AG10803 (cell line): Measurements from ENCODE around the gene GAS2L3.
A peak's percentile ranks its signal among the peaks of the same experiment; 100 is the strongest.

ENCODE experiments used
- DNase-seq: peaks from one replicate; pipeline ENCODE4 v3.0.0; 2010; ENCODE audit warnings: low read depth
- H3K4me3 ChIP-seq: 2 replicates; pipeline ENCODE4 v1.5.1; 2011; ENCODE audit warnings: mild to moderate bottlenecking, low read length, control low read depth
- TF ChIP-seq, protein P1 (sequence below): conservative IDR thresholded peaks from 2 replicates; pipeline ENCODE4 v1.5.1; 2011; ENCODE audit warnings: mild to moderate bottlenecking, low read length, control low read depth, inconsistent platforms

Gene GAS2L3

DNA sequence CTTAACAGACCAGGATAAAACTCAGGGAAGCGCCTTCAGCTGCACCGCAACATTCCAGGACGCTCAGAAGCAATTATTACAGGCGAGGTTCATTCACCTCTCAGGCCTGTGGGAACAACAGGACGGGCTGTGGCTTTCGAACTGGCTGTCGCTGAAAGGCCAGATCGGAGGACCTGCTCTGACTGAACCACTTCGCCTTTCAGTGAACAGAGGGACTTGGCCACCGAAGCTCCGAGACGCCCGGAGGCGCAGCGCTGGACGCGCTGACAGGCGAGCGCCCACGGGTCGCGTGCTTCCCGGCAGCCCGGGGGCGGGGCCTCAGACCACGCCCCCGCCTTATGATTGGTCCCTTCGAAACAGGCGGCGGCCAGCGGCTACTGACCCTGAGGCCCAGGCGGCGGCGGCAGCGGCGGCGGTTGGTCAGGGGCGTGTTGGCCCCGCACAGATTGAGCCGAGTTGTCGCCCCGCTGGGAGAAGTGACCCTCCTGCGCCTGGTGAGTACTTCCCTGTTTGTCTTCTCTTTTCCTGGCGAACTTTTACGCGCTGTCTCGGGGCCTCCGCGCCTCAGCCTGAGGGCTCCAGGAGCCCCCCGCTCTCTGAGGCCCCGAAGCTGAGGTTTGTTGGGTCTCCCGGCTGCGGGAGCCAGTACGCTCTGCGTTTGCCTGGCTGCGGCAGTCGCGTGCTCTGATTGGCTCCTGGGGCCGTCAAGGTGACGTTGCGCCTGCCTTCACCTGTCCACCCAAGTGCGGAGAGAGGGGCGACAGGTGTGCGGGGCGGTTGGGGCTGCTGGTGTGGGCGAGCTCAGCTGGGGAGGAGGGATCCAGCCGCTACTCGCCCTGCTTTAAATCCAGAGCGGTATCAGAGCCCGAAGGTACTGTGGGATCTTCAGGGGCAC lies at the start of gene GAS2L3:
Gene GAS2L3 (plus strand): TSS at position 393 of the 895 bp plus-strand sequence. CDS start 21,221 bp downstream, outside the sequence.
- peak within 1 kb of the TSS; percentile 89 for H3K4me3 ChIP-seq
- DNase-seq = peak; percentile 74

DNA sequence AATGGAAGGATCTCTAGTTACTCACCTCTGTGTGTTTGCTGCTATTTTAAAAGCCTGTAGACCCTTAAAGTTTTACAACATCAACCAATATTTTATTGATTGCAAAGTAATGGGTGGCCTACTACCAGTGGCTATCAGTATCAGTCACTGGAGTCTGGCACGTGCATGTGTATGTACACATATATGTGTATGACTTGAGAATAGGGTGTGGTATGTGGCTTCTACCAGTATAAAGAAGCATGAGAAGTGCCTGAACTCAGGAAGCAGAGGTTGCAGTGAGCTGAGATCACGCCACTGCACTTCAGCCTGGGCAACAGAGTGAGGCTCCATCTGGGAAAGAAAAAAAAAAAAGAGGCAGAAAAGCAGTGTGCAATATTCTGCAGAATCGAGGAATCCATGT lies 45.5 kb upstream of the GAS2L3 start:
- TF ChIP-seq, protein P1, sequence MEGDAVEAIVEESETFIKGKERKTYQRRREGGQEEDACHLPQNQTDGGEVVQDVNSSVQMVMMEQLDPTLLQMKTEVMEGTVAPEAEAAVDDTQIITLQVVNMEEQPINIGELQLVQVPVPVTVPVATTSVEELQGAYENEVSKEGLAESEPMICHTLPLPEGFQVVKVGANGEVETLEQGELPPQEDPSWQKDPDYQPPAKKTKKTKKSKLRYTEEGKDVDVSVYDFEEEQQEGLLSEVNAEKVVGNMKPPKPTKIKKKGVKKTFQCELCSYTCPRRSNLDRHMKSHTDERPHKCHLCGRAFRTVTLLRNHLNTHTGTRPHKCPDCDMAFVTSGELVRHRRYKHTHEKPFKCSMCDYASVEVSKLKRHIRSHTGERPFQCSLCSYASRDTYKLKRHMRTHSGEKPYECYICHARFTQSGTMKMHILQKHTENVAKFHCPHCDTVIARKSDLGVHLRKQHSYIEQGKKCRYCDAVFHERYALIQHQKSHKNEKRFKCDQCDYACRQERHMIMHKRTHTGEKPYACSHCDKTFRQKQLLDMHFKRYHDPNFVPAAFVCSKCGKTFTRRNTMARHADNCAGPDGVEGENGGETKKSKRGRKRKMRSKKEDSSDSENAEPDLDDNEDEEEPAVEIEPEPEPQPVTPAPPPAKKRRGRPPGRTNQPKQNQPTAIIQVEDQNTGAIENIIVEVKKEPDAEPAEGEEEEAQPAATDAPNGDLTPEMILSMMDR = no peak
- H3K4me3 ChIP-seq = no peak overlapping the region
- DNase-seq = no peak

More for the DNA sequence above, at the start of gene GAS2L3:
- TF ChIP-seq, protein P1 = no peak

DNA sequence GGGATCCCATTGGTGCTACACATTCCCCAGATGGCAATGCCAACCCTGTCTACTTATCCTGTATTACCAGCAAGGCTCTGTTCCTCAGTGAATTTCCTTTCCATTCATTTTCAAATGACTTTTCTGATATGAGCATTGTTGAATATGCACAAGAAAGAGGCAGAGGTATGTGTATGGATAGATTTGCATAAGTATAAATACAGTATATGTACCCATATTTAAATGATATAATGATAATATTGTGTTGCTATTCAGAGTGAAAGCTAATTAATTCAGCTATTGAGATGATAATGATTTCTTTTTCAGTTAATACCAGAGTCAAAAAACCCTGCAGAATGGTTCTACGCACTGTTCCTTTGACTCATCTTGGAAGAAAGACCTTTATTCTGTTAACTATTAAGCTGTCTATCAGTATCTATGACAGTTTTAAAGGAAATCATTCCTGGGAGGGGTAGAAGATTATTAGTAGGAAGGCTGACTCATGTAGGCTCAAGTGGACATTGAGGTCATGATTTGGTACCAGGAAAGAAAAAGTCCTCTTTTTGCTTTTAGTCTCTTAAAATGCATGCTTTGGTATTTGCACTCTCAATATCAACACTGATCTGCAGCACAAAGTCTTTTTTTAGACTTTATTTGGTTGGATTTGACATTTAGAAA lies 44.9 kb upstream of the GAS2L3 start:
- no peak for DNase-seq
- no peak overlapping the region for H3K4me3 ChIP-seq
- TF ChIP-seq, protein P1 = no peak

DNA sequence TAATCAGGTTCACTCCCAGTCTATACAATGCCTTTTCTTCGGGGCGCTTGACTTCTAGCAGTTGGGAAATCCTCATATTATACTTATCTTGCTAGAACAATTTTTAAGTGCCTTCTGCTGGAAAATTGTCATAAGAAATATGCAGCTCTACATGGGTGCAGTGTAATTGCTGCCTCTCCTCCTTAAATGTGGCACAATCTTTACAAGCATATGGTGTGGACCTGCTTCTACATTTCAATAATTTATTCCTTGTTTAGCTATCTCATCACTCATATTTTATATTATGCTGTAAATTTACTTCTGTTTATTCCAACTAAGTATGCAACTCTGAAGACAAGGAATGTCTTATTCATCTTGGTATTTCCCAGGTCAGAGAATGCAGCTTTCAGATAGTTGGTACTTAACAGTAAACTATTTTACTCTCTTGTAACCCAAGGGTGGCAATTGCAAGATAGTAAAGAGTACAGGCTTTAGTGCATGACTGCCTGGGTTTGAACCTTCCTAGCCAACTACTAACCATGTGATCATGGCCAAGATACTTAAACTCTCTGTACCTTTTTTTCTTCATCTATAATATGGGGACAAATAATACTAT lies 43.6 kb upstream of the GAS2L3 start:
- no peak for DNase-seq
- no peak overlapping the region for H3K4me3 ChIP-seq
- TF ChIP-seq, protein P1 = no peak

DNA sequence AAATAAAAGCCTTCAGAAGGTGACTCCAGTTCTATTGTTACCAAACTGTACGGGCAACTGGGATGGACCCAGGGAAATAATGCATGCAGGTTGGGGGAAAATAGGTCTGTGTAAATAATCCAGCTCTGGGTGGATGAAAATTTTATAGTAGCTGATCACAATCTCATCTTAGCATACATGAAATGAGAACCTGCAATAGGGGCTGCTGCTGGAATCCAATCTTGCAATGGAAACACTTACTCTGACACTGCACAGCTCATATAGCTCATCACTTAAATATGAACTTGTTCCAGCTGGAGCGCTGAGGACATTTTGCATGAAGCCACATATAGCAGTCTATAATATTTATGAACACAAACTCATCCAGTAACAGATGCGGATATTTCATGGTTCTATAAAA lies 40.1 kb upstream of the GAS2L3 start:
- DNase-seq = no peak
- H3K4me3 ChIP-seq = no peak overlapping the region
- TF ChIP-seq, protein P1 = no peak

DNA sequence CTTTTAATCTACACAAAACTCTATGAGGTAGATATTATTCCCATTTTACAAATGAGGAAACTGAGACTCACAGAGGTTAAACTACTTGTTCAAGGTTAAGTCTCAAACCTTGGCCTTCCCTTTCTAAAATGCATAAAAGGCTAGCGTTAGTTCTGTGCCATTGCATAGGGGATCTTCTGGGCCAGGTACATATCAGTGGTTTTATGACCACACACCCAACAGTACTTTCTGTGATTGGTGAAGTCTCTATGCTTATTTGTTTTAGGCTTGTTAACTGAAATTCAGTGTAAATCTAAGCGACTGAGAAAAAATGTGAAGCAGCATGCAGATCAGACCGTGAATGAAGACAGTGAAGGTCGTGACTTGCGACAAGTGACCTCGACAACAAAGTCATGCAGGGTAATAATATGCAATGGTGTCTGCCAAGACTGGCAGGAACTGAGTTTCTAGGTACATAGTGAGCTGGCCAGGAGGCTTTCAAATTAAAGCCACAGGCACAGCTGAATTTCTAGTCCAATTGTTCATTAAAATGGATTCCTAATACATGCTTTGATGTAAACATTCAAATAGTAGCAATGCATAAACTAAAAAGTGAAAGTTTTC lies 38.8 kb upstream of the GAS2L3 start:
- H3K4me3 ChIP-seq = no peak overlapping the region
- no peak for DNase-seq
- TF ChIP-seq, protein P1 = no peak
